HG02642 (cell line): ENCODE results near the gene PARP14.
"Not testable (repeated sequence)": the region's sequence is repeated elsewhere in the genome, so short reads cannot be mapped to it uniquely, and the experiment has no call there.

Experiments used
- ATAC-seq: cut with Tn5 transposase; IDR thresholded peaks from one replicate; pipeline ENCODE4 v1.9.1; 2021; ENCODE audit warnings: mild to moderate bottlenecking; ENCODE audit not compliant: unreplicated experiment, poor library complexity

Gene PARP14

GRCh38 chr3:122710616-122711251, 30.1 kb downstream of the PARP14 start:
- ATAC-seq: not testable (repeated sequence)

GRCh38 chr3:122714273-122714672, 33.6 kb downstream of the PARP14 start:
- ATAC-seq: no peak

- no peak for ATAC-seq
These were observed 36.0 kb downstream of the PARP14 start for GRCh38 chr3:122716667-122717066.

- no peak for ATAC-seq
These were observed 38.8 kb downstream of the PARP14 start for GRCh38 chr3:122719273-122719921.

- no peak for ATAC-seq
These were observed 44.5 kb downstream of the PARP14 start for GRCh38 chr3:122725106-122725505.

- no peak for ATAC-seq
These were observed 46.7 kb downstream of the PARP14 start for GRCh38 chr3:122727294-122727693.

GRCh38 chr3:122727766-122728165, 47.1 kb downstream of the PARP14 start:
- no peak for ATAC-seq

- ATAC-seq: no peak
These were observed 47.5 kb downstream of the PARP14 start for GRCh38 chr3:122728186-122728585.

GRCh38 chr3:122728756-122729514, 48.3 kb downstream of the PARP14 start:
- ATAC-seq: no peak

- no peak for ATAC-seq
These were observed 49.6 kb downstream of the PARP14 start for GRCh38 chr3:122730240-122730639.

GRCh38 chr3:122732682-122733525, 52.3 kb downstream of the PARP14 start:
- ATAC-seq: not testable (repeated sequence)

GRCh38 chr3:122739172-122739571, 58.5 kb downstream of the PARP14 start:
- ATAC-seq: no peak

- no peak for ATAC-seq
These were observed 61.6 kb downstream of the PARP14 start for GRCh38 chr3:122742234-122742633.

GRCh38 chr3:122743581-122744120, 63.0 kb downstream of the PARP14 start:
- no peak for ATAC-seq

- ATAC-seq: no peak
These were observed 64.9 kb downstream of the PARP14 start for GRCh38 chr3:122745369-122746021.

- ATAC-seq: not testable (repeated sequence)
These were observed 66.7 kb downstream of the PARP14 start for GRCh38 chr3:122747295-122747694.

GRCh38 chr3:122748347-122748746, 67.7 kb downstream of the PARP14 start:
- ATAC-seq: no peak

- ATAC-seq: no peak
These were observed 74.3 kb downstream of the PARP14 start for GRCh38 chr3:122754929-122755328.

GRCh38 chr3:122755491-122755890, 74.9 kb downstream of the PARP14 start:
- ATAC-seq: no peak
